ENCODE results near the gene ALKBH4.
A peak's percentile ranks its signal among the peaks of the same experiment; 100 is the strongest.
"Not testable (repeated sequence)": the region's sequence is repeated elsewhere in the genome, so short reads cannot be mapped to it uniquely, and the experiment has no call there.

ALKBH4 gene, protein sequence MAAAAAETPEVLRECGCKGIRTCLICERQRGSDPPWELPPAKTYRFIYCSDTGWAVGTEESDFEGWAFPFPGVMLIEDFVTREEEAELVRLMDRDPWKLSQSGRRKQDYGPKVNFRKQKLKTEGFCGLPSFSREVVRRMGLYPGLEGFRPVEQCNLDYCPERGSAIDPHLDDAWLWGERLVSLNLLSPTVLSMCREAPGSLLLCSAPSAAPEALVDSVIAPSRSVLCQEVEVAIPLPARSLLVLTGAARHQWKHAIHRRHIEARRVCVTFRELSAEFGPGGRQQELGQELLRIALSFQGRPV

DNA sequence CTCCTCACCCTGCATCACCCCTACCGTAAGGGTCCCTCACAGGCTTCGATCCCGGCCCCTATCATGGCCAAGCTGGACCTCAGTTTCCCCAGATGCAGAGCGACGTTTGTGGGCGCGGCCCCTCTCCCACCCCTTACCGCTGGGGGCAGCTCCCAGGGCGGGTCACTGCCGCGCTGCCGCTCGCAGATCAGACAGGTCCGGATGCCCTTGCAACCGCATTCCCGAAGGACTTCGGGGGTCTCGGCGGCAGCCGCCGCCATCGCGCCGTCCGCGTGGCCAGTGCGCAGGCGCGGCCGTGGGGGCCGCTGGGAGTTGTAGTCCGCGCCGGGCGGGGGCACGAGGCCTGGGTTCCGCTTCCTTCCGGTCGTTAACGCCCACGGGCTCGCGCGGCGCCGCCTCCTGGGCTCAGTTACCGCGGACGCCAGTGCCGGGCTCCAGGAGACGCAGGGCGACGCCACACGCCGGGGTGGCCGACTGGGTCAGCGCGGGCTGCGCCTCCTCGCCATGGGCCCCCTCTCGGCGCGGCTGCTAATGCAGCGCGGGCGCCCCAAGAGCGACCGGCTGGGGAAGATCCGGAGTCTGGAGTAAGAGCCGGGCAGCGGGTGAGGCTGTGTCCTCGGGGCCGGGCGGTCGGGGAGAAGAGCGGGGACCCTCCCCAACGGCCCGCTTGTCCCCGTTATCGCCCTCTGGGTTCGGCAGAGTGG lies at the start of gene ALKBH4, which contains the start of gene LRWD1:
ALKBH4 (minus strand) TSS at position 287 of the 704 bp plus-strand sequence; CDS start at position 260, 27 bp downstream.
LRWD1 (plus strand) TSS at position 408 of the 704 bp plus-strand sequence; CDS start at position 505, 97 bp downstream.
- peak; percentile 95 for DNase-seq

GRCh38 chr7:102512642-102513221 lies 48.1 kb upstream of the ALKBH4 start:
- peak; percentile 39 for DNase-seq

DNA sequence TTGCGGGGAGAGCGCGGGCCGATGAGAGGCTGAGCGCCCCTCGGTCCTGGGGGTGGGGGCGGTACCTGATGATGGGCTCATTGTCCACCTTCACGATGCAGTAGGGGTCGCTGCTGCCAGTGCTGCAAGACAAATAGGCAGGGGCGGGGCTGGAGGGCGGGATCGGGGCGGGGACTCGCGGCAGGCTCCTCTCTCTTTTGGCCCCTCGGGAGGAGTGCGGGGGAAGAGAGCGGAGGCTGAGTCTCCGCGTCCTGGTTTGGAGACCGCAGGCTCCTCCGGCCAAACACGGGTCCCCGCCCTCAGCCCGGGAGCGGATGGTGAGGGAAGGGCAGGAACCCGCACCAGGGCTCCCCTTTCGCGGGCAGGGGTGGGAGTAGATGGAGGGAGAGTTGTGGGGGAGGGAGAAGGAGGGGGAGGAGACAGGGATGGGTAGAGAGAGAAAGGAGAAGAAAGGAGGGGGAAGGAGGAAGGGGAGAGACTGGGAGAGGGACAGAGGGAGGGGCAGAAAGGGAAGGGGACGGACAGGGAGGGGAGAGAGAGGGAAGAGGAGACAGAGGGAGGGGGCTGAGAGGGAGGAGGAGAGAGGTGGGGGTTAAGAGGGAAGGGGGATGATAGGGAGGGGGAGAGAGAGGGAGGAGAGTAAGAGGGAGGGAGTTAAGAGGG lies 47.3 kb upstream of the ALKBH4 start:
- DNase-seq, result not testable (repeated sequence)

DNA sequence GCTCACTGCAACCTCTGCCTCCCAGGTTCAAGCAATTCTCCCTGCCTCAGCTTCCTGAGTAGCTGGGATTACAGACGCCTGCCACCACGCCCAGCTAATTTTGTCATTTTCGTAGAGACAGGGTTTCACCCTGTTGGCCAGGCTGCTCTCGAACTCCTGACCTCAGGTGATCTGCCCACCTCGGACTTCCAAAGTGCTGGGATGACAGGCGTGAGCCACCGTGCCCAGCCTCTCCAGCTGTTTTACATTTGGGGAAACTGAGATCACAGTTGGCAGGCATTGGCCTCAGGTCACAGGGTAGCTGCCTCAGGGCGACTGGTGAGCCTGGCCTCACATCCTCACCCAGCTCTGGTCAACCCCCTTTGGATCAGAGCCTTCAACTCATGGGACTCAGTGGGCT lies 45.9 kb upstream of the ALKBH4 start:
- not testable (repeated sequence) for DNase-seq

- DNase-seq, result not testable (repeated sequence)
Measured at GRCh38 chr7:102507410-102508088, 42.9 kb upstream of the ALKBH4 start.

GRCh38 chr7:102505298-102506185 lies 40.9 kb upstream of the ALKBH4 start:
- not testable (repeated sequence) for DNase-seq

GRCh38 chr7:102503141-102503540 lies 38.5 kb upstream of the ALKBH4 start:
- not testable (repeated sequence) for DNase-seq

GRCh38 chr7:102498321-102498720 lies 33.7 kb upstream of the ALKBH4 start:
- not testable (repeated sequence) for DNase-seq

- DNase-seq, result not testable (repeated sequence)
Measured at GRCh38 chr7:102497308-102497707, 32.6 kb upstream of the ALKBH4 start.

DNA sequence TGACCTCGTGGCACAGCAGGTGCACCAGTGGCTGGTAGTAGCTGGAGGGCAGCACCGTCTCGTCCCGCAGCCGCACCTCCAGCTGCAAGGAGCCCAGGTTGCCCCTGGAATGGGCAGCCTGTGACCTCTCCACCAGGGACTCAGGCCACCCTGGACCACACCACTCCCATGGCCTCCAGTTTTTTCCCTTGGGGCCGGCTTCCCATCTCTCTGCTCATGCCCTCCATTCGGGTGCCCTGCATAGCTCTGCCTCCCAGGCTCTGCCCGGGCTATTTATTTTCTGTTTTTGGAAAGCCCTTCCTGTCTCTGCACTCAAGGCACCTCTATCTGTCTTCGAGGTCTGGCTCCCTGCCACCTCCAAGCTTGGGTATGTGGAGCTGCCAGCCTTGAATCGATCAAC lies 32.2 kb upstream of the ALKBH4 start:
- DNase-seq, result not testable (repeated sequence)

GRCh38 chr7:102494473-102495149 lies 29.9 kb upstream of the ALKBH4 start:
- DNase-seq, result not testable (repeated sequence)

- DNase-seq, result peak; percentile 38
Measured at GRCh38 chr7:102494026-102494425, 29.4 kb upstream of the ALKBH4 start.

- not testable (repeated sequence) for DNase-seq
Measured at GRCh38 chr7:102493220-102493935, 28.7 kb upstream of the ALKBH4 start.

GRCh38 chr7:102490529-102491075 lies 25.9 kb upstream of the ALKBH4 start:
- peak; percentile 46 for DNase-seq

DNA sequence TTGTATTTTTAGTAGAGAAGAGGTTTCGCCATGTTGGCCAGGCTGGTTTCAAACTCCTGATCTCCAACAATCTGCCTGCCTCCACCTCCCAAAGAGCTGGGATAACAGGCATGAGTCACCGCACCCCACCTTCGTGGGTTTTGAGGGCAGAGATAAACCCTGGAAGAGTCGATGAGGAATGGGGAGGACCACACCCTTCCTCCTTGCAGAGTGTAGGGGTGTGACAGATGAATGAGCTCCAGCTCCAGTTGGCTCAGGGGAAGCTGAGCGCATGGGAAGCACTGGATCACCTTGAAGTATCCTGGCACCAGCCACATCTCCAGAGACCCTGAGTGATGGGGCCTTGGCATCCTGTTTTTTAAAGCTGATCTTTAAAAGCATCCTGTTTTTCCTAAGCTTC lies 19.7 kb upstream of the ALKBH4 start:
- DNase-seq, result not testable (repeated sequence)

- DNase-seq, result not testable (repeated sequence)
Measured at GRCh38 chr7:102481962-102482361, 17.3 kb upstream of the ALKBH4 start.

GRCh38 chr7:102479982-102480637 lies 15.4 kb upstream of the ALKBH4 start:
- peak; percentile 45 for DNase-seq

- DNase-seq, result not testable (repeated sequence)
Measured at GRCh38 chr7:102479209-102479584, 14.5 kb upstream of the ALKBH4 start.

Data from CD4-positive, alpha-beta T cell treated with Interleukin-21 for 1 hour (primary cell).